GM12873 (cell line): ENCODE results near the gene CCDC8.

Experiments
- CTCF ChIP-seq: IDR thresholded peaks from 2 replicates; pipeline ENCODE4 v1.5.1; 2012; ENCODE audit warnings: low read depth, mild to moderate bottlenecking, moderate library complexity, low read length, control low read depth; ENCODE audit not compliant: insufficient read depth; ENCODE audit errors: missing control alignments

Gene CCDC8

GRCh38 chr19:46427518-46428045 is 14.2 kb upstream of the CCDC8 start:
- no peak for TF ChIP-seq CTCF

DNA sequence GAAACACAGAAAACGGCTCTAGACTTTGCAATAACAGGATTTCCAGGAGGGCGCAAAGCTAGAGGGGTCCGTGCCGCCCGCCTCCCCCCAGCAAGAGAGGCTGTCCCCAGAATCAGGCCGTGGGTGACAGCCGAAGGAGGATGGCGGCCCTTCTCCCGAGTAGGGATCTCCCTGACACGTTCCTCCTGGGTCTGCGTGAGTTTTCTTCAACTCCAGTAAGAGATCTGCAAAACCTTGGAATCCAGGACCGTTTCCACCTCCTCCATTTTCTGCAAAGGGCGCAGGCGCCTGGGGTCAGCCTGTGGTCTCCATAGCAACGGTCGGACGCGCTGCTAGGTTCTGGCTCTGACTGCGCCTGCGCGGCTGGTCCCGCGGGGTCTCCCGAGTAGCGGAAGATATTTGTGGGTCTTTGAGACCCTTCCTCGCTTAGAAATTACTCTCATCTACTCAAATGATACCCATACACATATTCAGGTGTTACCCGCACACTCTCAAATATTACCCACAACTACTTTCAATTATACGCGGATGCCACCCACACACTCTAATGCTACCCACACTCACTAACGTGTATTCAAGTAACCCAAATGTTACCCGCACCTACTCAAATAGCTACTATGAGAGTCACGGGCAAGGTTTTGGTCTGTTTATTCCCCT is 13.3 kb upstream of the CCDC8 start:
- TF ChIP-seq CTCF, result no peak

- no peak for TF ChIP-seq CTCF
These were observed 12.7 kb upstream of the CCDC8 start for GRCh38 chr19:46426035-46426505.

DNA sequence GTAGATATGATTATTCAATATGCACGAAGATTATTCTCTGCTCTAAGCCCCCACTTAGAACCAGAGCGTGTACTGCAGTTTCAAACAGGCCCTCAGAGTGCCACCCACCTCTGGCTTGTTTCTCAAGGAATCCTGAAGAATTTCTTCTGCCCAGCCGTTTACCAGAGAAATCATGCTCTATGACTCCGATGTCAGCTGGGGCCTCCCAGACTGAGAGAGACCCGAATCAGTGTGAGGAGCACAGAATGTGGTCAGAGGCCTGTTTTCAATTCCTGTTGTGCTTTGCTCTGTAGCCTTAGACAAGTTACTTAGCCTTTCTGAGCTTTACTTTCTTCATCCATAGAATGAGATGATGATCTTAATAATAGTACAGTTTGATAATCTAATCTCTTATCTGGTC is 9.8 kb upstream of the CCDC8 start:
- no peak for TF ChIP-seq CTCF

- TF ChIP-seq CTCF, result no peak
These were observed 9.0 kb upstream of the CCDC8 start for GRCh38 chr19:46422344-46422743.

- no peak for TF ChIP-seq CTCF
These were observed 6.7 kb upstream of the CCDC8 start for GRCh38 chr19:46420056-46420455.

GRCh38 chr19:46412650-46413261 is 608 bp downstream of the CCDC8 start:
- no peak for TF ChIP-seq CTCF
